ENCODE results near the gene WFDC10A. TPM values are rescaled to one million over a fixed set of nuclear protein-coding genes. Genes with fewer than 3 reads are reported as not detected.

WFDC10A gene
- total RNA-seq, 1 experiment from 2014 or later, result not detected

DNA sequence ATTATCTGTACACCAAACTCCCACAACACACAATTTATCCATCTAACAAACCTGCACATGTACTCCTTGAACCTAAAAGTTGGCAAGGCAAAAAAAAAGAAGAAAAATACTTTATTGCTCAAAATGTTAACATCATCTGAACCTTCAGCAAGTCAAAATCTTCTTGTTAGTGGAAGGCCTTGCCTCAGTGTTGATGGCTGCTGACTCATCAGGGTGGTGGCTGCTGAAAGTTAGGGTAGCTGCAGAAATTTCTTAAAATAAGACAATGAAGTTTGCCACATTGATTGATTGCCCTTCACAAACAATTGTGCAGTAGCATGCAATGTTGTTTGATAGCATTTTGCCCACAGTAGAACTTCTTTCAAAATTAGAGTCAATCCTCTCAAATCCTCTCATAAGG lies 43.2 kb downstream of the WFDC10A start:
- DNase-seq (ENCODE audit: low spot score) (no peak), ATAC-seq (no peak)
- H3K36me3 Mint-ChIP-seq, result peaks cover 7% of the 10 kb centered on the region; the same call in 1 of the 2 replicates
- POLR2A ChIA-PET, result no interaction called here
- no peak overlapping the region for H3K27ac Mint-ChIP-seq
- H3K9me3 Mint-ChIP-seq, result peaks cover 56% of the 10 kb centered on the region
- H3K4me3 Mint-ChIP-seq, result no peak overlapping the region
- H3K27me3 Mint-ChIP-seq (ENCODE audit: low read depth), result no peaks in the 10 kb centered on the region
- TF ChIP-seq FOXK1 (CRISPR knock-in tag; IDR thresholded peaks at IDR 0.05), result no peak
- TF ChIP-seq, protein P1, sequence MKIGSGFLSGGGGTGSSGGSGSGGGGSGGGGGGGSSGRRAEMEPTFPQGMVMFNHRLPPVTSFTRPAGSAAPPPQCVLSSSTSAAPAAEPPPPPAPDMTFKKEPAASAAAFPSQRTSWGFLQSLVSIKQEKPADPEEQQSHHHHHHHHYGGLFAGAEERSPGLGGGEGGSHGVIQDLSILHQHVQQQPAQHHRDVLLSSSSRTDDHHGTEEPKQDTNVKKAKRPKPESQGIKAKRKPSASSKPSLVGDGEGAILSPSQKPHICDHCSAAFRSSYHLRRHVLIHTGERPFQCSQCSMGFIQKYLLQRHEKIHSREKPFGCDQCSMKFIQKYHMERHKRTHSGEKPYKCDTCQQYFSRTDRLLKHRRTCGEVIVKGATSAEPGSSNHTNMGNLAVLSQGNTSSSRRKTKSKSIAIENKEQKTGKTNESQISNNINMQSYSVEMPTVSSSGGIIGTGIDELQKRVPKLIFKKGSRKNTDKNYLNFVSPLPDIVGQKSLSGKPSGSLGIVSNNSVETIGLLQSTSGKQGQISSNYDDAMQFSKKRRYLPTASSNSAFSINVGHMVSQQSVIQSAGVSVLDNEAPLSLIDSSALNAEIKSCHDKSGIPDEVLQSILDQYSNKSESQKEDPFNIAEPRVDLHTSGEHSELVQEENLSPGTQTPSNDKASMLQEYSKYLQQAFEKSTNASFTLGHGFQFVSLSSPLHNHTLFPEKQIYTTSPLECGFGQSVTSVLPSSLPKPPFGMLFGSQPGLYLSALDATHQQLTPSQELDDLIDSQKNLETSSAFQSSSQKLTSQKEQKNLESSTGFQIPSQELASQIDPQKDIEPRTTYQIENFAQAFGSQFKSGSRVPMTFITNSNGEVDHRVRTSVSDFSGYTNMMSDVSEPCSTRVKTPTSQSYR (CRISPR knock-in tag; IDR thresholded peaks at IDR 0.05), result no peak
- TF ChIP-seq, protein P2, sequence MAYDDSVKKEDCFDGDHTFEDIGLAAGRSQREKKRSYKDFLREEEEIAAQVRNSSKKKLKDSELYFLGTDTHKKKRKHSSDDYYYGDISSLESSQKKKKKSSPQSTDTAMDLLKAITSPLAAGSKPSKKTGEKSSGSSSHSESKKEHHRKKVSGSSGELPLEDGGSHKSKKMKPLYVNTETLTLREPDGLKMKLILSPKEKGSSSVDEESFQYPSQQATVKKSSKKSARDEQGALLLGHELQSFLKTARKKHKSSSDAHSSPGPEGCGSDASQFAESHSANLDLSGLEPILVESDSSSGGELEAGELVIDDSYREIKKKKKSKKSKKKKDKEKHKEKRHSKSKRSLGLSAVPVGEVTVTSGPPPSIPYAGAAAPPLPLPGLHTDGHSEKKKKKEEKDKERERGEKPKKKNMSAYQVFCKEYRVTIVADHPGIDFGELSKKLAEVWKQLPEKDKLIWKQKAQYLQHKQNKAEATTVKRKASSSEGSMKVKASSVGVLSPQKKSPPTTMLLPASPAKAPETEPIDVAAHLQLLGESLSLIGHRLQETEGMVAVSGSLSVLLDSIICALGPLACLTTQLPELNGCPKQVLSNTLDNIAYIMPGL (CRISPR knock-in tag; IDR thresholded peaks at IDR 0.05), result no peak
- no peak for TF ChIP-seq RELA (CRISPR knock-in tag; IDR thresholded peaks at IDR 0.05; ENCODE audit: borderline replicate concordance)
- TF ChIP-seq, protein P3, sequence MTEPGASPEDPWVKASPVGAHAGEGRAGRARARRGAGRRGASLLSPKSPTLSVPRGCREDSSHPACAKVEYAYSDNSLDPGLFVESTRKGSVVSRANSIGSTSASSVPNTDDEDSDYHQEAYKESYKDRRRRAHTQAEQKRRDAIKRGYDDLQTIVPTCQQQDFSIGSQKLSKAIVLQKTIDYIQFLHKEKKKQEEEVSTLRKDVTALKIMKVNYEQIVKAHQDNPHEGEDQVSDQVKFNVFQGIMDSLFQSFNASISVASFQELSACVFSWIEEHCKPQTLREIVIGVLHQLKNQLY (CRISPR knock-in tag; IDR thresholded peaks at IDR 0.05), result no peak
- no peak for TF ChIP-seq ESRRA (CRISPR knock-in tag; IDR thresholded peaks at IDR 0.05; ENCODE audit: borderline replicate concordance)
- no peak for TF ChIP-seq ETV6 (CRISPR knock-in tag; IDR thresholded peaks at IDR 0.05)
- TF ChIP-seq CREB1 (CRISPR knock-in tag; IDR thresholded peaks at IDR 0.05), result no peak
- no peak for TF ChIP-seq ZBTB21 (CRISPR knock-in tag; IDR thresholded peaks at IDR 0.05; ENCODE audit: borderline replicate concordance)
- no peak for TF ChIP-seq ZNF219 (CRISPR knock-in tag; IDR thresholded peaks at IDR 0.05; ENCODE audit: borderline replicate concordance)
- TF ChIP-seq, protein P4, sequence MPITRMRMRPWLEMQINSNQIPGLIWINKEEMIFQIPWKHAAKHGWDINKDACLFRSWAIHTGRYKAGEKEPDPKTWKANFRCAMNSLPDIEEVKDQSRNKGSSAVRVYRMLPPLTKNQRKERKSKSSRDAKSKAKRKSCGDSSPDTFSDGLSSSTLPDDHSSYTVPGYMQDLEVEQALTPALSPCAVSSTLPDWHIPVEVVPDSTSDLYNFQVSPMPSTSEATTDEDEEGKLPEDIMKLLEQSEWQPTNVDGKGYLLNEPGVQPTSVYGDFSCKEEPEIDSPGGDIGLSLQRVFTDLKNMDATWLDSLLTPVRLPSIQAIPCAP (CRISPR knock-in tag; IDR thresholded peaks at IDR 0.05), result no peak
- TF ChIP-seq, protein P5, sequence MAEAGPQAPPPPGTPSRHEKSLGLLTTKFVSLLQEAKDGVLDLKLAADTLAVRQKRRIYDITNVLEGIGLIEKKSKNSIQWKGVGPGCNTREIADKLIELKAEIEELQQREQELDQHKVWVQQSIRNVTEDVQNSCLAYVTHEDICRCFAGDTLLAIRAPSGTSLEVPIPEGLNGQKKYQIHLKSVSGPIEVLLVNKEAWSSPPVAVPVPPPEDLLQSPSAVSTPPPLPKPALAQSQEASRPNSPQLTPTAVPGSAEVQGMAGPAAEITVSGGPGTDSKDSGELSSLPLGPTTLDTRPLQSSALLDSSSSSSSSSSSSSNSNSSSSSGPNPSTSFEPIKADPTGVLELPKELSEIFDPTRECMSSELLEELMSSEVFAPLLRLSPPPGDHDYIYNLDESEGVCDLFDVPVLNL (CRISPR knock-in tag; IDR thresholded peaks at IDR 0.05; ENCODE audit: borderline replicate concordance, low read depth), result no peak
- TF ChIP-seq NR3C1 (CRISPR knock-in tag; conservative IDR thresholded peaks at IDR 0.05; ENCODE audit: low read depth), result no peak
- TF ChIP-seq PRRX2 (CRISPR knock-in tag; IDR thresholded peaks at IDR 0.05), result no peak
- no peak for TF ChIP-seq KAT7 (CRISPR knock-in tag; IDR thresholded peaks at IDR 0.05; ENCODE audit: borderline replicate concordance)
- no peaks in the 10 kb centered on the region for H3K4me1 Mint-ChIP-seq
- CTCF ChIA-PET, result no interaction called here

DNA sequence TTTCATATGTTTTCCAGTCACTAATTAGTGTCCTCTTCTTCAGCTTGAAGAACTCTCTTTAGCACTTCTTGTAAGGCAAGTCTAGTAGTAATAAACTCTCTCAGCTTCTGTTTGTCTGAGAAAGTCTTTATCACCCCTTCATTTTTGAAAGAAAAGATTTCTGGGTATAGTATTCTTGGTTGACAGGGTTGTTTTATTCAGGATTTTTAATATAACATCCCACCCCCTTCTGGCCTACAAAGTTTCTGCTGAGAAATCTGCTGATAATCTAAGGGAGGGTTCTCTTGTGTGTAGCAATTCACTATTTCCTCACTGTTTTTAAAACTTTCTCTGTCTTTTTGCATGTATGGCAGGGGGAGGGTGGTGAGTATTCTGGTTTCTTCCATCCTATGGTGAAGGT lies 50.1 kb downstream of the WFDC10A start:
- H3K9me3 Mint-ChIP-seq, result peaks cover 57% of the 10 kb centered on the region
- H3K4me1 Mint-ChIP-seq, result peaks cover 7% of the 10 kb centered on the region
- ChIA-PET POLR2A (no interaction called here), CTCF (interaction anchor here (1.4 kb wide), 1 partner anchor 50 kb away, joined by 4 read pairs; the partner anchor contains the start of gene WFDC10A)
- H3K27ac Mint-ChIP-seq, result no peak overlapping the region
- H3K27me3 Mint-ChIP-seq (ENCODE audit: low read depth), result peaks cover 3% of the 10 kb centered on the region
- no peak overlapping the region for H3K4me3 Mint-ChIP-seq
- DNase-seq (ENCODE audit: low spot score), result no peak
- H3K36me3 Mint-ChIP-seq, result peaks cover 28% of the 10 kb centered on the region
- no peak for ATAC-seq
- TF ChIP-seq, protein P6, sequence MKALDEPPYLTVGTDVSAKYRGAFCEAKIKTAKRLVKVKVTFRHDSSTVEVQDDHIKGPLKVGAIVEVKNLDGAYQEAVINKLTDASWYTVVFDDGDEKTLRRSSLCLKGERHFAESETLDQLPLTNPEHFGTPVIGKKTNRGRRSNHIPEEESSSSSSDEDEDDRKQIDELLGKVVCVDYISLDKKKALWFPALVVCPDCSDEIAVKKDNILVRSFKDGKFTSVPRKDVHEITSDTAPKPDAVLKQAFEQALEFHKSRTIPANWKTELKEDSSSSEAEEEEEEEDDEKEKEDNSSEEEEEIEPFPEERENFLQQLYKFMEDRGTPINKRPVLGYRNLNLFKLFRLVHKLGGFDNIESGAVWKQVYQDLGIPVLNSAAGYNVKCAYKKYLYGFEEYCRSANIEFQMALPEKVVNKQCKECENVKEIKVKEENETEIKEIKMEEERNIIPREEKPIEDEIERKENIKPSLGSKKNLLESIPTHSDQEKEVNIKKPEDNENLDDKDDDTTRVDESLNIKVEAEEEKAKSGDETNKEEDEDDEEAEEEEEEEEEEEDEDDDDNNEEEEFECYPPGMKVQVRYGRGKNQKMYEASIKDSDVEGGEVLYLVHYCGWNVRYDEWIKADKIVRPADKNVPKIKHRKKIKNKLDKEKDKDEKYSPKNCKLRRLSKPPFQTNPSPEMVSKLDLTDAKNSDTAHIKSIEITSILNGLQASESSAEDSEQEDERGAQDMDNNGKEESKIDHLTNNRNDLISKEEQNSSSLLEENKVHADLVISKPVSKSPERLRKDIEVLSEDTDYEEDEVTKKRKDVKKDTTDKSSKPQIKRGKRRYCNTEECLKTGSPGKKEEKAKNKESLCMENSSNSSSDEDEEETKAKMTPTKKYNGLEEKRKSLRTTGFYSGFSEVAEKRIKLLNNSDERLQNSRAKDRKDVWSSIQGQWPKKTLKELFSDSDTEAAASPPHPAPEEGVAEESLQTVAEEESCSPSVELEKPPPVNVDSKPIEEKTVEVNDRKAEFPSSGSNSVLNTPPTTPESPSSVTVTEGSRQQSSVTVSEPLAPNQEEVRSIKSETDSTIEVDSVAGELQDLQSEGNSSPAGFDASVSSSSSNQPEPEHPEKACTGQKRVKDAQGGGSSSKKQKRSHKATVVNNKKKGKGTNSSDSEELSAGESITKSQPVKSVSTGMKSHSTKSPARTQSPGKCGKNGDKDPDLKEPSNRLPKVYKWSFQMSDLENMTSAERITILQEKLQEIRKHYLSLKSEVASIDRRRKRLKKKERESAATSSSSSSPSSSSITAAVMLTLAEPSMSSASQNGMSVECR (CRISPR knock-in tag; IDR thresholded peaks at IDR 0.05; ENCODE audit: borderline replicate concordance), result no peak
- TF ChIP-seq ZNF219 (CRISPR knock-in tag; IDR thresholded peaks at IDR 0.05; ENCODE audit: borderline replicate concordance), result no peak
- TF ChIP-seq, protein P7, sequence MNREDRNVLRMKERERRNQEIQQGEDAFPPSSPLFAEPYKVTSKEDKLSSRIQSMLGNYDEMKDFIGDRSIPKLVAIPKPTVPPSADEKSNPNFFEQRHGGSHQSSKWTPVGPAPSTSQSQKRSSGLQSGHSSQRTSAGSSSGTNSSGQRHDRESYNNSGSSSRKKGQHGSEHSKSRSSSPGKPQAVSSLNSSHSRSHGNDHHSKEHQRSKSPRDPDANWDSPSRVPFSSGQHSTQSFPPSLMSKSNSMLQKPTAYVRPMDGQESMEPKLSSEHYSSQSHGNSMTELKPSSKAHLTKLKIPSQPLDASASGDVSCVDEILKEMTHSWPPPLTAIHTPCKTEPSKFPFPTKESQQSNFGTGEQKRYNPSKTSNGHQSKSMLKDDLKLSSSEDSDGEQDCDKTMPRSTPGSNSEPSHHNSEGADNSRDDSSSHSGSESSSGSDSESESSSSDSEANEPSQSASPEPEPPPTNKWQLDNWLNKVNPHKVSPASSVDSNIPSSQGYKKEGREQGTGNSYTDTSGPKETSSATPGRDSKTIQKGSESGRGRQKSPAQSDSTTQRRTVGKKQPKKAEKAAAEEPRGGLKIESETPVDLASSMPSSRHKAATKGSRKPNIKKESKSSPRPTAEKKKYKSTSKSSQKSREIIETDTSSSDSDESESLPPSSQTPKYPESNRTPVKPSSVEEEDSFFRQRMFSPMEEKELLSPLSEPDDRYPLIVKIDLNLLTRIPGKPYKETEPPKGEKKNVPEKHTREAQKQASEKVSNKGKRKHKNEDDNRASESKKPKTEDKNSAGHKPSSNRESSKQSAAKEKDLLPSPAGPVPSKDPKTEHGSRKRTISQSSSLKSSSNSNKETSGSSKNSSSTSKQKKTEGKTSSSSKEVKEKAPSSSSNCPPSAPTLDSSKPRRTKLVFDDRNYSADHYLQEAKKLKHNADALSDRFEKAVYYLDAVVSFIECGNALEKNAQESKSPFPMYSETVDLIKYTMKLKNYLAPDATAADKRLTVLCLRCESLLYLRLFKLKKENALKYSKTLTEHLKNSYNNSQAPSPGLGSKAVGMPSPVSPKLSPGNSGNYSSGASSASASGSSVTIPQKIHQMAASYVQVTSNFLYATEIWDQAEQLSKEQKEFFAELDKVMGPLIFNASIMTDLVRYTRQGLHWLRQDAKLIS (CRISPR knock-in tag; IDR thresholded peaks at IDR 0.05; ENCODE audit: borderline replicate concordance), result no peak

All from WTC11 (cell line).